Liver (tissue), 3 donors: ENCODE data around the gene ABCC9.

Experiments used
- EGR1 ChIP-seq, 2 donors: IDR thresholded peaks; 2 replicates each; pipeline ENCODE4 v1.6.1; 2016 to 2018; ENCODE audit warnings: antibody characterized with exemption in 2 of 2, low read depth in 2 of 2
- FOXA1 ChIP-seq: IDR thresholded peaks from 2 replicates; pipeline ENCODE4 v1.6.1; 2016; ENCODE audit warnings: antibody characterized with exemption
- GABPA ChIP-seq, 2 donors: IDR thresholded peaks in 1 of 2; conservative IDR thresholded peaks in 1 of 2; 2 replicates each; pipeline ENCODE4 v1.6.1; 2016; ENCODE audit warnings: antibody characterized with exemption in 2 of 2, mild to moderate bottlenecking in 1 of 2, moderate library complexity in 1 of 2
- JUND ChIP-seq, 2 donors: IDR thresholded peaks; 2 replicates each; pipeline ENCODE4 v1.6.1; 2016; ENCODE audit warnings: antibody characterized with exemption in 2 of 2
- RAD21 ChIP-seq, 2 donors: IDR thresholded peaks; 2 replicates each; pipeline ENCODE4 v1.6.1; 2016; ENCODE audit warnings: antibody characterized with exemption in 2 of 2, mild to moderate bottlenecking in 2 of 2
- RXRA ChIP-seq, 2 donors: IDR thresholded peaks; 2 replicates each; pipeline ENCODE4 v1.6.1; 2017 to 2018; ENCODE audit warnings: antibody characterized with exemption in 2 of 2, mild to moderate bottlenecking in 1 of 2
- SP1 ChIP-seq: IDR thresholded peaks from 2 replicates; pipeline ENCODE4 v1.6.1; 2018; ENCODE audit warnings: antibody characterized with exemption, mild to moderate bottlenecking
- TAF1 ChIP-seq: conservative IDR thresholded peaks from 2 replicates; pipeline ENCODE4 v1.6.1; 2016; ENCODE audit warnings: antibody characterized with exemption, mild to moderate bottlenecking
- YY1 ChIP-seq: IDR thresholded peaks from 2 replicates; pipeline ENCODE4 v1.6.1; 2016; ENCODE audit warnings: antibody characterized with exemption, mild to moderate bottlenecking
- TF ChIP-seq, protein P1 (sequence below): IDR thresholded peaks from 2 replicates; pipeline ENCODE4 v1.6.1; 2016; ENCODE audit warnings: antibody characterized with exemption, mild to moderate bottlenecking
- TF ChIP-seq, protein P2 (sequence below): fragments of 150-350 bp; IDR thresholded peaks from 2 replicates; pipeline ENCODE4 v1.5.1; 2017; ENCODE audit warnings: improper control_type of control experiment, low read depth, low read length; ENCODE audit not compliant: missing input control
- TF ChIP-seq, protein P3 (sequence below): IDR thresholded peaks from 2 replicates; pipeline ENCODE4 v1.6.1; 2016; ENCODE audit warnings: antibody characterized with exemption
- donor health status: healthy.
- donor health status: healthy.

DNA sequence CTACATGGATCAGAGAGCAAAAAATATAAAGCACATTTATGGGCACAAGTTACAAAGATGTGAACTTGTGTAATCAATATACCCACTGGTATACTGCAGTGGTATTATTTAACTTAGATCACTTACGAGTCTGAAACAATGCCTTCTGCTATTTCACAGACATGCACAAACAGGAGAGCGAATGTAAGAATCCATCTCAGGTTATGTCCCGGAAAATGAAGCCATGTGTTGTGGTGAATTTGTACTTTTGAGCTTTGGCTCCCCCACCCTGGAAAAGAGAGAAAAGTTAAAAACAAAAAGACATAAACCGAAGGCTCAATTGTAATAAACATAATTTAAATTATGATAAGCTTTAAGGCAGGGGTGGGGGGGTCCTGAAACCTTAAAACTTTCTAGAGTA, 7.6 kb downstream of the ABCC9 start:
- TF ChIP-seq FOXA1 (no peak), JUND (IDR thresholded peaks at IDR 0.05) (no peak), YY1 (no peak), TAF1 (no peak), RAD21 (IDR thresholded peaks at IDR 0.05) (peak in 1 of 2 donors; percentile 16), RXRA (IDR thresholded peaks at IDR 0.05) (no peak), SP1 (no peak), GABPA (IDR thresholded peaks at IDR 0.05 in 1 of 2, conservative IDR thresholded peaks at IDR 0.05 in 1 of 2) (no peak), EGR1 (IDR thresholded peaks at IDR 0.05; ENCODE audit: low read depth in 2 of 2) (no peak)
- TF ChIP-seq, protein P1, sequence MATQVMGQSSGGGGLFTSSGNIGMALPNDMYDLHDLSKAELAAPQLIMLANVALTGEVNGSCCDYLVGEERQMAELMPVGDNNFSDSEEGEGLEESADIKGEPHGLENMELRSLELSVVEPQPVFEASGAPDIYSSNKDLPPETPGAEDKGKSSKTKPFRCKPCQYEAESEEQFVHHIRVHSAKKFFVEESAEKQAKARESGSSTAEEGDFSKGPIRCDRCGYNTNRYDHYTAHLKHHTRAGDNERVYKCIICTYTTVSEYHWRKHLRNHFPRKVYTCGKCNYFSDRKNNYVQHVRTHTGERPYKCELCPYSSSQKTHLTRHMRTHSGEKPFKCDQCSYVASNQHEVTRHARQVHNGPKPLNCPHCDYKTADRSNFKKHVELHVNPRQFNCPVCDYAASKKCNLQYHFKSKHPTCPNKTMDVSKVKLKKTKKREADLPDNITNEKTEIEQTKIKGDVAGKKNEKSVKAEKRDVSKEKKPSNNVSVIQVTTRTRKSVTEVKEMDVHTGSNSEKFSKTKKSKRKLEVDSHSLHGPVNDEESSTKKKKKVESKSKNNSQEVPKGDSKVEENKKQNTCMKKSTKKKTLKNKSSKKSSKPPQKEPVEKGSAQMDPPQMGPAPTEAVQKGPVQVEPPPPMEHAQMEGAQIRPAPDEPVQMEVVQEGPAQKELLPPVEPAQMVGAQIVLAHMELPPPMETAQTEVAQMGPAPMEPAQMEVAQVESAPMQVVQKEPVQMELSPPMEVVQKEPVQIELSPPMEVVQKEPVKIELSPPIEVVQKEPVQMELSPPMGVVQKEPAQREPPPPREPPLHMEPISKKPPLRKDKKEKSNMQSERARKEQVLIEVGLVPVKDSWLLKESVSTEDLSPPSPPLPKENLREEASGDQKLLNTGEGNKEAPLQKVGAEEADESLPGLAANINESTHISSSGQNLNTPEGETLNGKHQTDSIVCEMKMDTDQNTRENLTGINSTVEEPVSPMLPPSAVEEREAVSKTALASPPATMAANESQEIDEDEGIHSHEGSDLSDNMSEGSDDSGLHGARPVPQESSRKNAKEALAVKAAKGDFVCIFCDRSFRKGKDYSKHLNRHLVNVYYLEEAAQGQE: no peak
- TF ChIP-seq, protein P2, sequence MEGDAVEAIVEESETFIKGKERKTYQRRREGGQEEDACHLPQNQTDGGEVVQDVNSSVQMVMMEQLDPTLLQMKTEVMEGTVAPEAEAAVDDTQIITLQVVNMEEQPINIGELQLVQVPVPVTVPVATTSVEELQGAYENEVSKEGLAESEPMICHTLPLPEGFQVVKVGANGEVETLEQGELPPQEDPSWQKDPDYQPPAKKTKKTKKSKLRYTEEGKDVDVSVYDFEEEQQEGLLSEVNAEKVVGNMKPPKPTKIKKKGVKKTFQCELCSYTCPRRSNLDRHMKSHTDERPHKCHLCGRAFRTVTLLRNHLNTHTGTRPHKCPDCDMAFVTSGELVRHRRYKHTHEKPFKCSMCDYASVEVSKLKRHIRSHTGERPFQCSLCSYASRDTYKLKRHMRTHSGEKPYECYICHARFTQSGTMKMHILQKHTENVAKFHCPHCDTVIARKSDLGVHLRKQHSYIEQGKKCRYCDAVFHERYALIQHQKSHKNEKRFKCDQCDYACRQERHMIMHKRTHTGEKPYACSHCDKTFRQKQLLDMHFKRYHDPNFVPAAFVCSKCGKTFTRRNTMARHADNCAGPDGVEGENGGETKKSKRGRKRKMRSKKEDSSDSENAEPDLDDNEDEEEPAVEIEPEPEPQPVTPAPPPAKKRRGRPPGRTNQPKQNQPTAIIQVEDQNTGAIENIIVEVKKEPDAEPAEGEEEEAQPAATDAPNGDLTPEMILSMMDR: no peak
- TF ChIP-seq, protein P3, sequence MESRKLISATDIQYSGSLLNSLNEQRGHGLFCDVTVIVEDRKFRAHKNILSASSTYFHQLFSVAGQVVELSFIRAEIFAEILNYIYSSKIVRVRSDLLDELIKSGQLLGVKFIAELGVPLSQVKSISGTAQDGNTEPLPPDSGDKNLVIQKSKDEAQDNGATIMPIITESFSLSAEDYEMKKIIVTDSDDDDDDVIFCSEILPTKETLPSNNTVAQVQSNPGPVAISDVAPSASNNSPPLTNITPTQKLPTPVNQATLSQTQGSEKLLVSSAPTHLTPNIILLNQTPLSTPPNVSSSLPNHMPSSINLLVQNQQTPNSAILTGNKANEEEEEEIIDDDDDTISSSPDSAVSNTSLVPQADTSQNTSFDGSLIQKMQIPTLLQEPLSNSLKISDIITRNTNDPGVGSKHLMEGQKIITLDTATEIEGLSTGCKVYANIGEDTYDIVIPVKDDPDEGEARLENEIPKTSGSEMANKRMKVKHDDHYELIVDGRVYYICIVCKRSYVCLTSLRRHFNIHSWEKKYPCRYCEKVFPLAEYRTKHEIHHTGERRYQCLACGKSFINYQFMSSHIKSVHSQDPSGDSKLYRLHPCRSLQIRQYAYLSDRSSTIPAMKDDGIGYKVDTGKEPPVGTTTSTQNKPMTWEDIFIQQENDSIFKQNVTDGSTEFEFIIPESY: no peak
